ENCODE results near the gene PCDHGA1. TPM values are rescaled to one million over a fixed set of nuclear protein-coding genes. Genes with fewer than 3 reads are reported as not detected.
"Not testable (repeated sequence)": the region's sequence is repeated elsewhere in the genome, so short reads cannot be mapped to it uniquely, and the experiment has no call there.

The PCDHGA1 gene
- total RNA-seq, 1 experiment from 2014 or later, result not detected

DNA sequence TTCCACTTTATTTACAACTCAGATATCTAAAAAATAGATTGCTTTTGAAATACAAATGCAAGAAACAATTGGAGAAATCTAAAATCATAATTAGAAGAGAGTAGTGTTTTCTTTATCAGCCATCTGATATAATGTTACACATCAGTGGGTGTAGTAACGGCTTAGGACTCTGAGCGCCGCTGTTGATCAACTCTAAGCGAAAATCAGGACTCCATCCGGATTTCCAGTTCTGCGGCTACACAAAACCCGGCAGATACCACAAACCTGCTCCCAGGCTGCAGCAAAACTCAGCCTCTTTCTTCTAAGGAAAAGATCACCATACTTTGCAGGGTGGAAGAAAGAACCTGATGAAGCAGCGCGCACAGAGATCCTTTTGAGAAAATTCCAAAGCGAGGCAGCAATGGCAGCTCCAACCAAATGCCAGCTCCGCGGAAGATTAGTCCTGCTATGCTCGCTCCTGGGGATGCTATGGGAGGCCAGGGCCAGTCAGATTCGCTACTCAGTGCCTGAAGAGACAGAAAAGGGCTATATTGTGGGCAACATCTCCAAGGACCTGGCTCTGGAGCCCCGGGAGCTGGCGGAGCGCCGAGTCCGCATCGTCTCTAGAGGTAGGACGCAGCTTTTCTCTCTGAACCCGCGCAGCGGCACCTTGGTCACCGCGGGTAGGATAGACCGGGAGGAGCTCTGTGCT is 72.4 kb downstream of the PCDHGA1 start, which contains the start of gene PCDHGA9:
Gene PCDHGA9, plus strand, starts transcription at position 226 of the 691 bp plus-strand sequence. Its CDS starts 175 bp downstream, at position 401.
- Histone ChIP-seq H3K27me3 (ENCODE audit: control insufficient read depth, insufficient read depth, low read length) (no peaks in the 10 kb centered on the region), H3K36me3 (replicated peaks; ENCODE audit: control insufficient read depth, insufficient read depth, low read length) (no peaks in the 10 kb centered on the region), H3K4me3 (ENCODE audit: insufficient read depth, low read depth, low read length) (no peak within 1 kb of the TSS)
- peak; percentile 78 for DNase-seq

DNA sequence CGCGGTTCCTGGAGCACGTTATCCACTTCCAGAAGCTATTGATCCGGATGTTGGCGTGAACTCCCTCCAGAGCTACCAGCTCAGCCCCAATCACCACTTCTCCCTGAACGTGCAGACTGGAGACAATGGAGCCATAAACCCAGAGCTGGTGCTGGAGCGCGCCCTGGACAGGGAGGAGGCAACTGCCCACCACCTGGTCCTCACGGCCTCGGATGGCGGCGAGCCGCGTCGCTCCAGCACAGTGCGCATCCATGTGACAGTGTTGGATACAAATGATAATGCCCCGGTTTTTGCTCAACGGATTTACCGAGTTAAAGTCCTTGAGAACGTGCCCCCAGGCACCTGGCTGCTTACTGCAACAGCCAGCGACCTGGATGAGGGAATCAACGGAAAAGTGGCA is 73.1 kb downstream of the PCDHGA1 start:
- no peak for DNase-seq
- Histone ChIP-seq H3K36me3 (replicated peaks; ENCODE audit: control insufficient read depth, insufficient read depth, low read length) (no peaks in the 10 kb centered on the region), H3K27me3 (ENCODE audit: control insufficient read depth, insufficient read depth, low read length) (no peaks in the 10 kb centered on the region; the same call in 1 of the 2 replicates), H3K4me3 (ENCODE audit: insufficient read depth, low read depth, low read length) (no peak overlapping the region)

DNA sequence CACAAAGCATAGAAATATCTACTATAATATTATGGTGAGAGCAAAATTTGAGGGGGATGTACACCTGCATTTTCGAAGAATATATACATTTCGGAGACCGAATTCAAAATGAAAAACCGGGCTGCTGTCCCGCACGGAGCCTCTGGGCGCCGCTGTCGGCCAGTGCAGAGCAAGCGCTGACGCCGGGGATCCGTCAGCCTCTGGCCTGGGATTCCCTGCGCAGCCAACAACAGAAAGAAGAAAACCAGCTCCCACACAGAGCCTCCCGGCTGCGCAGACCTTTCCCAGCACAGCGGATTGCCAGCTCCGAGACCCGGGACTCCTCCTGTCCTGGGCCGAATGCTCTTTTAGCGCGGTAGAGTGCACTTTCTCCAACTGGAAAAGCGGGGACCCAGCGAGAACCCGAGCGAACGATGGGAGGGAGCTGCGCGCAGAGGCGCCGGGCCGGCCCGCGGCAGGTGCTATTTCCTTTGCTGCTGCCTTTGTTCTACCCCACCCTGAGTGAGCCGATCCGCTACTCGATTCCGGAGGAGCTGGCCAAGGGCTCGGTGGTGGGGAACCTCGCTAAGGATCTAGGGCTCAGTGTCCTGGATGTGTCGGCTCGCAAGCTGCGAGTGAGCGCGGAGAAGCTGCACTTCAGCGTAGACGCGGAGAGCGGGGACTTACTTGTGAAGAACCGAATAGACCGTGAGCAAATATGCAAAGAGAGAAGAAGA is 77.6 kb downstream of the PCDHGA1 start, which contains the start of gene PCDHGB6:
Gene PCDHGB6, plus strand, starts transcription at position 232 of the 716 bp plus-strand sequence. Its CDS starts 182 bp downstream, at position 414.
- peak; percentile 91 for DNase-seq
- not testable (repeated sequence) for H3K36me3 ChIP-seq (replicated peaks; ENCODE audit: control insufficient read depth, insufficient read depth, low read length); H3K27me3 ChIP-seq (ENCODE audit: control insufficient read depth, insufficient read depth, low read length)
- peak within 1 kb of the TSS; percentile 61 for H3K4me3 ChIP-seq (ENCODE audit: insufficient read depth, low read depth, low read length)

DNA sequence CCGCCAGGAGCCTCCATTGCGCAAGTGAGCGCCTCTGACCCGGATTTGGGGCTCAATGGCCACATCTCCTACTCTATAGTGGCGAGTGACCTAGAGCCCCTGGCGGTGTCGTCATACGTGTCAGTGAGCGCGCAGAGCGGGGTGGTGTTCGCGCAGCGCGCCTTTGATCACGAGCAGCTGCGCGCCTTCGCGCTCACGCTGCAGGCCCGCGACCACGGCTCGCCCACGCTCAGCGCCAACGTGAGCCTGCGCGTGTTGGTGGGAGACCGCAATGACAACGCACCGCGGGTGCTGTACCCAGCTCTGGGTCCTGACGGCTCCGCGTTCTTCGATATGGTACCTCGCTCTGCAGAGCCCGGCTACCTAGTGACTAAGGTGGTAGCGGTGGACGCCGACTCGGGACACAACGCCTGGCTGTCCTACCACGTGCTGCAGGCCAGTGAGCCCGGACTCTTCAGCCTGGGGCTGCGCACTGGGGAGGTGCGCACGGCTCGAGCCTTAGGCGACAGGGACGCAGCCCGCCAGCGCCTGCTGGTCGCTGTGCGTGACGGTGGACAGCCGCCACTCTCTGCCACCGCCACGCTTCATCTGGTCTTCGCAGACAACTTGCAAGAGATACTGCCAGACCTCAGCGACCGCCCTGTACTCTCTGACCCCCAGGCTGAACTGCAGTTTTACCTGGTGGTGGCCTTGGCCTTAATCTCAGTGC is 79.4 kb downstream of the PCDHGA1 start:
- no peak for DNase-seq
- peaks cover 2% of the 10 kb centered on the region for H3K27me3 ChIP-seq (ENCODE audit: control insufficient read depth, insufficient read depth, low read length)
- no peak overlapping the region for H3K4me3 ChIP-seq (ENCODE audit: insufficient read depth, low read depth, low read length)
- no peaks in the 10 kb centered on the region for H3K36me3 ChIP-seq (replicated peaks; ENCODE audit: control insufficient read depth, insufficient read depth, low read length)

DNA sequence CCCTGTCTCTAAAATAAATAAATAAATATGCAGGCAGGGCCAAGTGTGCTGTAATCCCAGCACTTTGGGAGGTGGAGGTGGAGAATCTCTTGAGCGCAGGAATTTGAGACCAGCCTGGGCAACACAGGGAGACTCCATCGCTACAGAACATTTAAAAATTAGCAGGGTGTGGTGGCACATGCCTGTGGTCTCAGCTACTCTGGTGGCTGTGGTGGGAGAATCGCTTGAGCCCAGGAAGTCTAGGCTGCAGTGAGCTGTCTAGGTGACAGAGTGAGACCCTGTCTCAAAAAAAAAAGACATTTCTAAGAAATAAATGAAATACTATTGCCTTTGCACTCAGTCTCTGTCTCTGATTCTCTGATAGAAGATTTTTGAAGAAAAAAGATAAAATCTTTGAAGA is 81.3 kb downstream of the PCDHGA1 start:
- Histone ChIP-seq H3K4me3 (ENCODE audit: insufficient read depth, low read depth, low read length) (no peak overlapping the region), H3K27me3 (ENCODE audit: control insufficient read depth, insufficient read depth, low read length) (peaks cover 2% of the 10 kb centered on the region), H3K36me3 (replicated peaks; ENCODE audit: control insufficient read depth, insufficient read depth, low read length) (no peaks in the 10 kb centered on the region)
- DNase-seq, result no peak

DNA sequence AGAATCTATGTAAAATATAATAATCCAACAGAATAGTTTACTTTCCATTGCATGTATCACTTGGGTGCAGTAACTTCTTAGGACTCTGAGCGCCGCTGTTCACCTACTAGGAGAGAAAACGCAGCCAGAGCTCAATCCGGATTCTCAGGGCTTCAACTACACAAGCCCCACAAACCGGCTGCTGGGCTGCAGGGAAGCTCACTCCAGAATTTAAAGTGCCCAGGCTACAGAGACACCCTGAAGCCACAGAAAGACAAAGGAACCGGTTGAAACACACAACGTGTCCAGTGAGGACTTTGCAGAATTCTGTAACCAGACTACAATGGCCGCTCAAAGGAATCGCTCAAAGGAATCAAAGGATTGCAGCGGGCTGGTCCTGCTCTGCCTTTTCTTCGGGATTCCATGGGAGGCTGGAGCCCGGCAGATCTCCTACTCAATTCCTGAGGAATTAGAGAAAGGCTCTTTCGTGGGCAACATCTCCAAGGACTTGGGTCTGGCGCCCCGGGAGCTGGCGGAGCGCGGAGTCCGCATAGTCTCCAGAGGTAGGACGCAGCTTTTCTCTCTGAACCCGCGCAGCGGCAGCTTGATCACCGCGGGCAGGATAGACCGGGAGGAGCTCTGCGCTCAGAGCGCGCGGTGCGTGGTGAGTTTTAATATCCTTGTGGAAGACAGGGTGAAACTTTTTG is 82.7 kb downstream of the PCDHGA1 start, which contains the start of gene PCDHGA10:
Gene PCDHGA10, plus strand, starts transcription at position 134 of the 686 bp plus-strand sequence. Its CDS starts 189 bp downstream, at position 323.
- no peaks in the 10 kb centered on the region for H3K36me3 ChIP-seq (replicated peaks; ENCODE audit: control insufficient read depth, insufficient read depth, low read length)
- H3K27me3 ChIP-seq (ENCODE audit: control insufficient read depth, insufficient read depth, low read length), result peaks cover 2% of the 10 kb centered on the region
- peak; percentile 89 for DNase-seq
- H3K4me3 ChIP-seq (ENCODE audit: insufficient read depth, low read depth, low read length), result peak within 1 kb of the TSS; percentile 41; the same call in 1 of the 2 replicates

DNA sequence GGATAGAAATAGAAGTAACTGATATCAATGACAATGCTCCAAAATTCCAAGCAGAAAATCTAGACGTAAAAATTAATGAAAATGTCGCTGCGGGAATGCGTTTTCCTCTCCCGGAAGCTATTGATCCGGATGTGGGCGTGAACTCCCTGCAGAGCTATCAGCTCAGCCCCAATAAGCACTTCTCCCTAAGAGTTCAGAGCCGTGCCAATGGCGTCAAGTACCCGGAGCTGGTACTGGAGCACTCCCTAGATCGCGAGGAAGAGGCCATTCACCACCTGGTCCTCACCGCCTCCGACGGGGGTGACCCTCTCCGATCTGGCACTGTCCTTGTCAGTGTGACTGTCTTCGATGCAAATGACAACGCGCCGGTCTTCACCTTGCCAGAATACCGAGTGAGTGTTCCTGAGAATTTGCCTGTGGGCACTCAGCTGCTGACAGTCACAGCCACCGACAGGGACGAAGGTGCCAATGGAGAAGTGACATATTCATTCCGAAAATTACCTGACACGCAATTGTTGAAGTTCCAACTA is 83.3 kb downstream of the PCDHGA1 start:
- Histone ChIP-seq H3K27me3 (ENCODE audit: control insufficient read depth, insufficient read depth, low read length) (peaks cover 7% of the 10 kb centered on the region), H3K36me3 (replicated peaks; ENCODE audit: control insufficient read depth, insufficient read depth, low read length) (no peaks in the 10 kb centered on the region), H3K4me3 (ENCODE audit: insufficient read depth, low read depth, low read length) (peak overlapping the region; percentile 41; the same call in 1 of the 2 replicates)
- DNase-seq, result peak; percentile 79

DNA sequence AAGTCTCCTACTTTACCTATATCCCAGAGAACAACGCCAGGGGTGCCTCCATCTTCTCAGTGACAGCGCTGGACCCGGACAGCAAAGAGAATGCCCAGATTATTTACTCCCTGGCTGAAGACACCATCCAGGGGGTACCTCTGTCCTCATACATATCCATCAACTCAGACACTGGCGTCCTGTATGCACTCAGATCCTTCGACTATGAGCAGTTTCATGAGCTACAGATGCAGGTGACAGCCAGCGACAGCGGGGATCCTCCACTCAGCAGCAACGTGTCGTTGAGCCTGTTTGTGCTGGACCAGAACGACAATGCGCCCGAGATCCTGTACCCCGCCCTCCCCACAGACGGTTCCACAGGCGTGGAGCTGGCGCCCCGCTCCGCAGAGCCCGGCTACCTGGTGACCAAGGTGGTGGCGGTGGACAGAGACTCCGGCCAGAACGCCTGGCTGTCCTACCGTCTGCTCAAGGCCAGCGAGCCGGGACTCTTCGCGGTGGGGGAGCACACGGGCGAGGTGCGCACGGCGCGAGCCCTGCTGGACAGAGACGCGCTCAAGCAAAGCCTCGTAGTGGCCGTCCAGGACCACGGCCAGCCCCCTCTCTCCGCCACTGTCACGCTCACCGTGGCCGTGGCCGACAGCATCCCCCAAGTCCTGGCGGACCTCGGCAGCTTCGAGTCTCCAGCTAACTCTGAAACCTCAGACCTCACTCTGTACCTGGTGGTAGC is 84.4 kb downstream of the PCDHGA1 start:
- H3K4me3 ChIP-seq (ENCODE audit: insufficient read depth, low read depth, low read length); H3K36me3 ChIP-seq (replicated peaks; ENCODE audit: control insufficient read depth, insufficient read depth, low read length); DNase-seq: not testable (repeated sequence)
- H3K27me3 ChIP-seq (ENCODE audit: control insufficient read depth, insufficient read depth, low read length), result peaks cover 10% of the 10 kb centered on the region

DNA sequence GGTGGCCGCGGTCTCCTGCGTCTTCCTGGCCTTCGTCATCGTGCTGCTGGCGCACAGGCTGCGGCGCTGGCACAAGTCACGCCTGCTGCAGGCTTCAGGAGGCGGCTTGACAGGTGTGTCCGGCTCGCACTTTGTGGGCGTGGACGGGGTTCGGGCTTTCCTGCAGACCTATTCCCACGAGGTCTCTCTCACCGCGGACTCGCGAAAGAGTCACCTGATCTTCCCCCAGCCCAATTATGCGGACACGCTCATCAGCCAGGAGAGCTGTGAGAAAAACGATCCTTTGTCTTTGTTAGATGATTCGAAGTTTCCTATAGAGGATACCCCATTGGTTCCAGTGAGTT is 84.9 kb downstream of the PCDHGA1 start:
- not testable (repeated sequence) for H3K36me3 ChIP-seq (replicated peaks; ENCODE audit: control insufficient read depth, insufficient read depth, low read length); H3K4me3 ChIP-seq (ENCODE audit: insufficient read depth, low read depth, low read length); DNase-seq
- peaks cover 11% of the 10 kb centered on the region for H3K27me3 ChIP-seq (ENCODE audit: control insufficient read depth, insufficient read depth, low read length)

DNA sequence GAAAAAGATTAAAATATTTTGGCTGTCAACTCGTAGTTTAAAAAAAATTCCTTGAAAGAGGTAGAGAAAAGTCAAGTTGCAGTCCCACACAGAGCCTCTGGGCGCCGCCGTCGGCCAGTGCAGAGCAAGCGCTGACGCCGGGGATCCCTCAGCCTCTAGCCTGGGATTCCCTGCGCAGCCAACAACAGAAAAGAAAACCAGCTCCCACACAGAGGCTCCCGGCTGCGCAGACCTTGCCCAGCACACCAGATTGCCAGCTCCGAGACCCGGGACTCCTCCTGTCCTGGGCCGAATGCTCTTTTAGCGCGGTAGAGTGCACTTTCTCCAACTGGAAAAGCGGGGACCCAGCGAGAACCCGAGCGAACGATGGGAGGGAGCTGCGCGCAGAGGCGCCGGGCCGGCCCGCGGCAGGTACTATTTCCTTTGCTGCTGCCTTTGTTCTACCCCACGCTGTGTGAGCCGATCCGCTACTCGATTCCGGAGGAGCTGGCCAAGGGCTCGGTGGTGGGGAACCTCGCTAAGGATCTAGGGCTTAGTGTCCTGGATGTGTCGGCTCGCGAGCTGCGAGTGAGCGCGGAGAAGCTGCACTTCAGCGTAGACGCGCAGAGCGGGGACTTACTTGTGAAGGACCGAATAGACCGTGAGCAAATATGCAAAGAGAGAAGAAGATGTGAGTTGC is 87.3 kb downstream of the PCDHGA1 start, which contains the start of gene PCDHGB7:
Gene PCDHGB7, plus strand, starts transcription at position 184 of the 679 bp plus-strand sequence. Its CDS starts 183 bp downstream, at position 367.
- Histone ChIP-seq H3K4me3 (ENCODE audit: insufficient read depth, low read depth, low read length) (peak within 1 kb of the TSS; percentile 61), H3K27me3 (ENCODE audit: control insufficient read depth, insufficient read depth, low read length) (peaks cover 11% of the 10 kb centered on the region)
- not testable (repeated sequence) for H3K36me3 ChIP-seq (replicated peaks; ENCODE audit: control insufficient read depth, insufficient read depth, low read length)
- DNase-seq, result peak; percentile 91

DNA sequence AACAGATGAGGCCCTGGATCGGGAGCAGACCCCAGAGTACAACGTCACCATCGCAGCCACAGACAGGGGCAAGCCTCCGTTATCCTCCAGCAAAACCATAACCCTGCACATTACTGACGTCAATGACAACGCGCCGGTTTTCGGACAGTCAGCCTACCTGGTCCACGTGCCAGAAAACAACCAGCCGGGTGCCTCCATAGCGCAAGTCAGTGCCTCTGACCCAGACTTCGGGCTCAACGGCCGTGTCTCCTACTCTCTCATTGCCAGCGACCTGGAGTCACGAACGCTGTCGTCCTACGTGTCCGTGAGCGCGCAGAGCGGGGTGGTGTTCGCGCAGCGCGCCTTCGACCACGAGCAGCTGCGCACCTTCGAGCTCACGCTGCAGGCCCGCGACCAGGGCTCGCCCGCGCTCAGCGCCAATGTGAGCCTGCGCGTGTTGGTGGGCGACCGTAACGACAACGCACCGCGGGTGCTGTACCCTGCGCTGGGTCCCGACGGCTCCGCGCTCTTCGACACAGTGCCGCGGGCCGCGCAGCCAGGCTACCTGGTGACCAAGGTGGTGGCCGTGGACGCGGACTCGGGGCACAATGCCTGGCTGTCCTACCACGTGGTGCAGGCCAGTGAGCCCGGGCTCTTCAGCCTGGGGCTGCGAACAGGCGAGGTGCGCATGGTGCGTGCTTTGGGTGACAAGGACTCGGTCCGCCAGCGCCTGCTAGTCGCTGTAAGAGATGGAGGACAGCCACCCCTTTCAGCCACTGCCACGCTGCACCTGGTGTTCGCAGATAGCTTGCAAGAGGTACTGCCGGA is 89.0 kb downstream of the PCDHGA1 start:
- no peaks in the 10 kb centered on the region for H3K36me3 ChIP-seq (replicated peaks; ENCODE audit: control insufficient read depth, insufficient read depth, low read length)
- H3K27me3 ChIP-seq (ENCODE audit: control insufficient read depth, insufficient read depth, low read length), result peaks cover 11% of the 10 kb centered on the region
- no peak overlapping the region for H3K4me3 ChIP-seq (ENCODE audit: insufficient read depth, low read depth, low read length)
- DNase-seq, result no peak

DNA sequence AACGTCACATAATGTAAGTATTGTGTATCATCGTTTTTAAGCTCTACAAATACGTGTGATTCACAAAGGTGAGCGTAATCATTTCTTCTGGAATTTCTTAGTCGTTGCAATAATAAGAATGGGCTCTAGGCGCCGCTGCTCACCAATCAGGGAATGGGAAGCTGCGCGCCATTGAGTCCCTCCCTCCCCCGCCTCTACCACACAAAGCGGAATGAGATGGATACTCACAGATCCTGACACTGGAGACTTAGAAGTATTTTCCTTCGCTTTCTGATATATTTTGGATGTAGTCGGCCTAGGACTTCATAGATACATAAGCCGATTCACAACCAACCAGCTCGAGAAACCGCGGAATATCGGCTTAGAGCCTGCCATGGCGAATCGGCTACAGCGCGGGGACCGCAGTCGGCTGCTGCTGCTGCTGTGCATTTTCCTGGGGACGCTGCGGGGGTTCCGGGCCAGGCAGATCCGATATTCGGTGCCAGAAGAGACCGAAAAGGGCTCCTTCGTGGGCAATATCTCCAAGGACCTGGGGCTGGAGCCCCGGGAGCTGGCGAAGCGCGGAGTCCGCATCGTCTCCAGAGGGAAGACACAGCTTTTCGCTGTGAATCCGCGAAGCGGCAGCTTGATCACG is 90.7 kb downstream of the PCDHGA1 start, which contains the start of gene PCDHGA11:
Gene PCDHGA11, plus strand, starts transcription at position 197 of the 634 bp plus-strand sequence. Its CDS starts 177 bp downstream, at position 374.
- Histone ChIP-seq H3K4me3 (ENCODE audit: insufficient read depth, low read depth, low read length) (peak within 1 kb of the TSS; percentile 39; the same call in 1 of the 2 replicates), H3K27me3 (ENCODE audit: control insufficient read depth, insufficient read depth, low read length) (peaks cover 11% of the 10 kb centered on the region), H3K36me3 (replicated peaks; ENCODE audit: control insufficient read depth, insufficient read depth, low read length) (no peaks in the 10 kb centered on the region)
- peak; percentile 81 for DNase-seq

Measured in H7 (cell line).